GM18502 (cell line): Measurements from ENCODE around the gene LMTK2.

Experiments
- ATAC-seq: cut with Tn5 transposase; IDR thresholded peaks from one replicate; pipeline ENCODE4 v1.9.1; 2021; ENCODE audit warnings: mild to moderate bottlenecking; ENCODE audit not compliant: unreplicated experiment, poor library complexity

Gene LMTK2

GRCh38 chr7:98230746-98231471 is 124.2 kb downstream of the LMTK2 start:
- no peak for ATAC-seq

GRCh38 chr7:98231493-98232262 is 125.0 kb downstream of the LMTK2 start:
- no peak for ATAC-seq

GRCh38 chr7:98232263-98232585 is 125.6 kb downstream of the LMTK2 start:
- ATAC-seq, result no peak

GRCh38 chr7:98232799-98233198 is 126.1 kb downstream of the LMTK2 start:
- no peak for ATAC-seq

GRCh38 chr7:98233219-98234070 is 126.8 kb downstream of the LMTK2 start:
- ATAC-seq, result no peak

- no peak for ATAC-seq
These were observed 127.9 kb downstream of the LMTK2 start for GRCh38 chr7:98234429-98235147.

GRCh38 chr7:98235901-98236300 is 129.2 kb downstream of the LMTK2 start:
- ATAC-seq, result no peak

GRCh38 chr7:98236355-98237185 is 129.9 kb downstream of the LMTK2 start:
- no peak for ATAC-seq

GRCh38 chr7:98238076-98238475 is 131.4 kb downstream of the LMTK2 start:
- no peak for ATAC-seq

GRCh38 chr7:98238976-98239375 is 132.3 kb downstream of the LMTK2 start:
- ATAC-seq, result no peak

GRCh38 chr7:98240961-98241673 is 134.5 kb downstream of the LMTK2 start:
- no peak for ATAC-seq

- no peak for ATAC-seq
These were observed 135.1 kb downstream of the LMTK2 start for GRCh38 chr7:98241674-98242241.

GRCh38 chr7:98242342-98242741 is 135.7 kb downstream of the LMTK2 start:
- no peak for ATAC-seq

- no peak for ATAC-seq
These were observed 136.3 kb downstream of the LMTK2 start for GRCh38 chr7:98242934-98243333.

- no peak for ATAC-seq
These were observed 138.2 kb downstream of the LMTK2 start for GRCh38 chr7:98244871-98245270.

- ATAC-seq, result no peak
These were observed 141.5 kb downstream of the LMTK2 start for GRCh38 chr7:98248156-98248555.

GRCh38 chr7:98249106-98249505 is 142.4 kb downstream of the LMTK2 start:
- no peak for ATAC-seq

GRCh38 chr7:98250789-98251188 is 144.1 kb downstream of the LMTK2 start:
- ATAC-seq, result no peak

GRCh38 chr7:98251231-98251600 is 144.6 kb downstream of the LMTK2 start:
- peak; percentile 25 for ATAC-seq
